LNCAP (cell line): Measurements from ENCODE around the gene ZNF319.

ENCODE experiments used
- CTCF ChIP-seq: fragments of 450-650 bp; IDR thresholded peaks from 2 replicates; pipeline ENCODE4 v1.5.1; 2017; ENCODE audit warnings: mild to moderate bottlenecking

ZNF319 gene

GRCh38 chr16:57979006-57979585, 21.4 kb downstream of the ZNF319 start:
- TF ChIP-seq CTCF = no peak

GRCh38 chr16:57977418-57978069, 22.9 kb downstream of the ZNF319 start:
- TF ChIP-seq CTCF = no peak

GRCh38 chr16:57976331-57976796, 24.1 kb downstream of the ZNF319 start:
- TF ChIP-seq CTCF = no peak

- TF ChIP-seq CTCF = no peak
Measured at GRCh38 chr16:57972306-57972705, 28.2 kb downstream of the ZNF319 start.

- TF ChIP-seq CTCF = no peak
Measured at GRCh38 chr16:57971848-57972247, 28.6 kb downstream of the ZNF319 start.

GRCh38 chr16:57970970-57971369, 29.5 kb downstream of the ZNF319 start, which contains the start of gene CNGB1:
TSS of gene CNGB1 (minus strand) at chr16:57971128. CDS start at chr16:57967286, 3,842 bp downstream.
- TF ChIP-seq CTCF = no peak

GRCh38 chr16:57970319-57970718, 30.2 kb downstream of the ZNF319 start:
- TF ChIP-seq CTCF = no peak
